Fibroblast of mammary gland (primary cell): Measurements from ENCODE around the gene SSRP1.

Experiments
- DNase-seq: peaks from one replicate; pipeline ENCODE4 v3.0.0-alpha.2; 2010; ENCODE audit warnings: low read depth
- H3K4me3 ChIP-seq: 2 replicates; pipeline ENCODE4 v1.5.1; 2011; ENCODE audit warnings: low read depth, mild to moderate bottlenecking, low read length, moderate library complexity; ENCODE audit not compliant: control insufficient read depth
- TF ChIP-seq, protein P1 (sequence below): conservative IDR thresholded peaks from 2 replicates; pipeline ENCODE4 v1.5.1; 2011; ENCODE audit warnings: low read depth, low read length, inconsistent platforms; ENCODE audit not compliant: control insufficient read depth, insufficient read depth

Gene SSRP1

DNA sequence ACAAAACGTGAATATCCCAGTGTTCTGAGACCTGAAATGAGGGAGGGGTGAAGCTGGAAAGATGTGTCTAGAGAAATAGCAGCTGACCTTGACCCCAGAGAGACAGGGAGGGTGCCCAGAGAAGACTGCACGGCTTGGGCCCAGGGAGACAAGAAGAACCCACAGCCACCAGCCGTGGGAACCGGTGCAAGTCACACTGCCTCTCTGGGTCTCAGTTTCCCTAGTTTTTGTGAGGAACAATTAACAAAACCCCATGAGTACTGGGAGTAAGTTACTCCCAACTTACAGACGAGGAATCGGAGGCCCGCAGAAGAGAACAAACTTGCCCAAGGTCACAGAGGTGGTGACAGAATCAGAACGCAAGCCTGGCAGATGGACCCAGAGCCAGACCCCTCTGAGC is 30.2 kb downstream of the SSRP1 start:
- TF ChIP-seq, protein P1, sequence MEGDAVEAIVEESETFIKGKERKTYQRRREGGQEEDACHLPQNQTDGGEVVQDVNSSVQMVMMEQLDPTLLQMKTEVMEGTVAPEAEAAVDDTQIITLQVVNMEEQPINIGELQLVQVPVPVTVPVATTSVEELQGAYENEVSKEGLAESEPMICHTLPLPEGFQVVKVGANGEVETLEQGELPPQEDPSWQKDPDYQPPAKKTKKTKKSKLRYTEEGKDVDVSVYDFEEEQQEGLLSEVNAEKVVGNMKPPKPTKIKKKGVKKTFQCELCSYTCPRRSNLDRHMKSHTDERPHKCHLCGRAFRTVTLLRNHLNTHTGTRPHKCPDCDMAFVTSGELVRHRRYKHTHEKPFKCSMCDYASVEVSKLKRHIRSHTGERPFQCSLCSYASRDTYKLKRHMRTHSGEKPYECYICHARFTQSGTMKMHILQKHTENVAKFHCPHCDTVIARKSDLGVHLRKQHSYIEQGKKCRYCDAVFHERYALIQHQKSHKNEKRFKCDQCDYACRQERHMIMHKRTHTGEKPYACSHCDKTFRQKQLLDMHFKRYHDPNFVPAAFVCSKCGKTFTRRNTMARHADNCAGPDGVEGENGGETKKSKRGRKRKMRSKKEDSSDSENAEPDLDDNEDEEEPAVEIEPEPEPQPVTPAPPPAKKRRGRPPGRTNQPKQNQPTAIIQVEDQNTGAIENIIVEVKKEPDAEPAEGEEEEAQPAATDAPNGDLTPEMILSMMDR: no peak
- DNase-seq: no peak
- no peak overlapping the region for H3K4me3 ChIP-seq

DNA sequence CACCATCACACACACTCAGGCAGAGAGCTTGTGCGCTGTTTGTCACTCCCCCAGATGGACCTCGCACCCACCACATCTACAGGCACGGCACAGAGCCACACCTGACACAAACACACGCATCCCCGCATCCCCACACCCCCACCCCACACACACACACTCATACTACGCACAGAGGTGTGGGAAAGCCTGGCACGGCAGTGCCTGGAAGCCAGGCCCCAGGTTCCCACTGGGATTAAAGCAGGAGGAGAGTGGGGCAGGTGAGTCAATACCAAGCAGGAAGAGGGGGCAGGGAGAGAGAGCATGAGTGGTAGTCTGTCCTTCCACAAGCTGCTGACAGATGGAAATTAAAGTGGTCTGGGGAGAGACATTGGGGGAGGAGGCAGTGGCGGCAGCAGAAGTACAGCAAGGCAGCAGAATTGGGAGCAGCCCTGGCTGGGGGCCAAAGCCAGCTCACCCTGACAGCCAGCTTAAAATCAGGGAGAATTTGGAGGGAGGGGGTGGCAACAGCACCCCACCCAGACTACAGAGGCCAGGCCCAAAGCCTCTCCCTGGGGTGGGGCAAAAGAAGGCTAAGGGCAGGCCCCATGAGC is 31.6 kb downstream of the SSRP1 start:
- peak; percentile 86 for DNase-seq
- TF ChIP-seq, protein P1: no peak
- H3K4me3 ChIP-seq: no peak overlapping the region

DNA sequence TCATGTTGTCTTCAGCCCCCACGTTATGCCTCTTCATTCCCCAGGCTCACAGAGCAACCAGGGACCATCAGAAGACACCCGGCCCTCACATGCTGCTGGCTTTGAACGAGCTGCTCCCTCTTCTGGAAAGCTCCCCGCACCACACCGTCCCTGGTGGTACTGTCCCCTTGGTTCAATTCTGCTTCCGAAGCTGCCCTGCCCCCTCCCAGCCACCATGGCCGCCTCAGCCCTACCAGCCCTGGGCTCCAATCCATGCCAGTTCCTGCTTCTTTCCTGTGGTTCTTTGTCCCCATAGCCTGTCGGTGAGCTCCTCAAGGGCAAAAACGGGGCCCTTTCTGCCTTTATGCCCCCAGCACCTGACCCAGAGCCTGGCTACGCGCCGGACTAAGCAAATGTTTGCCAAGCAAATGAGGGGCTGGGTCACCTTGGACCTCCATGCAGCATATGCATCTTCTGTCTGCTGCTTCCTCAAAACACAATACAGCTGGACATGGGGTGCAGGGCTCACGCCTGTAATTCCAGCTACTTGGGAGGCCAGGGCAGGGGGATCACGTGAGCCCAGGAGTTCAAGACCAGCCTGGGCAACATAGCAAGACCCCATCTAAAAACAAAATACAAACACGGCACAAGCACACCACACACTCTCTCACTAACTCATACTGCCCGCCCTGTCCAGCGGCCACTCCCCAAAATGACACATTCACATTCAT is 32.3 kb downstream of the SSRP1 start:
- TF ChIP-seq, protein P1: no peak
- no peak for DNase-seq
- no peak overlapping the region for H3K4me3 ChIP-seq

DNA sequence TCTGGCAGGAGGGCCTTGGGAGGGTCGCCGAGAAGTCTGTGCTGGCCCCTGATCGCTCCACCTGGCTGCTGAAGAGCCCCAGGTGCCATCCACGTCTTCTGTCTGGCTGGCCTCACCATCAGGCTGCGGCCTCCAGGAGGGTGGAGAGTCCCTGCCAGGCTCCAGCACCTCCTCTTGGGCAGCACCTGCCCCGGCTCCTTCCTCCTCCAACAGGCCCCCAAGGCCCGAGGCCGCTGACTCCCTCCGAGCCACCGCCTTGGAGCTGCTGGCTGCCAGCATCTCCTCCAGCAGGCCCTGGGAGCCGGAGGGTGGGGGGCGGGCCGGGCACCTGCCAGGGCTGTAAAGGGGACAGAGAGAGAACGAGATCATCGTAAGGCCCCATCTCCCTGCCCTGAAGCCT is 33.2 kb downstream of the SSRP1 start:
- TF ChIP-seq, protein P1: no peak
- H3K4me3 ChIP-seq: no peak overlapping the region
- no peak for DNase-seq

DNA sequence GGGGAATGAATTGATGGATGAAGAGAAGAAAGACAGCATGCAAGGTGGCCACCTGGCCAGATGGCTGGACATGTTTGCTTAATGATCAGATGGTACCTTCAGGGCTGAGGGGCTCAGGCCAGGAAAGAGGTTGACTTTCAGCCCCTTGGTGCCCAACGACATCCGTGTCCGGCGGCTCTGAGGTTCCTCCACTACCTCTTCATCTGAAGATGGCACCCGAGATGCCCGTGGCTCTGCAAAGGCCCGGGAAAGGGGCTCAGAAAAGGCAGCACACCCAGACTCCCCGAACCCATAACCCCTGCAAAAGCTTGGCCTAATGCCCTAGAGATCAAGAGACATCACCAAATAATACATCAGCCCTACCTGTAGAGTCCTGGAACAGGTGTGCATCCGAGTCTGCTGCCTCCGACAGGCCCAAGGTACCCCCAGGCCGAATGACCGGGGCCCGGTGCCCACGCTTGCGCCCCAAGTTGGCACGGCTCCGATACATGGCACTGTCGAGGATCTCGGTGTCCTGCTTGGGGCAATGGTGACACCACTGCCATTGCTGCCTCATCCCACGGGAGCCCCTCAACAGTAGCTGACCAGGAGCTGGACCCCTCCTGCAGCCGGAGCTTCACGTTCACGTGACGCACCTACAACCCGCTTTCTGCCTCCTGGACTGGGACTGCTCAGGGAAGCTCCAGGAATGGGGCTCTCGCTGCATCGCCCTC is 33.8 kb downstream of the SSRP1 start:
- no peak overlapping the region for H3K4me3 ChIP-seq
- no peak for DNase-seq
- TF ChIP-seq, protein P1: no peak

DNA sequence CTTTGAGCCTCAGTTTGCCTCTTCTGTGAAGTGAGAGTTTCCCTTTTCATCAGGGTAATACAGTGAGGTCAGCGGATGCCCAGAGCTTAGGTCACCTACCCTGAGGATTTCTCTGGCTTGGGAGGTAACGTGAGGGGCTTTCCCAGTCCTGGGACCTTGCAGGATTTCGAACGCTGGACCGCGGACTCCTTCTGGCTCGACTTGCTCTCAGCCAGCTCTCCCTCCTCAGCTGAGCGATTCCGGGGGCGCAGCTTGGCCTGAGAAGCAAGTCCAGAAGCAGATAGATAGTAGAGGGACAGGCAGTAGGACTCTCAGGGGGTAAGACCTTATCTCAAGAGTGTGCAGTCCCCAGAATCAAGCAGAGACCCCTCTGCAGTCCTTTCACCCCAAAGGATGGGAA is 34.9 kb downstream of the SSRP1 start:
- no peak for DNase-seq
- no peak overlapping the region for H3K4me3 ChIP-seq
- TF ChIP-seq, protein P1: no peak
